Astrocyte (in vitro differentiated cells and primary cell): ENCODE measurements around the gene RALA. TPM values are rescaled to one million over a fixed set of nuclear protein-coding genes. Genes with fewer than 3 reads are reported as not detected.

Source experiments
- DNase-seq: peaks from one replicate; pipeline ENCODE4 v3.0.0-alpha.2; 2010; ENCODE audit warnings: low read depth
- FAIRE-seq: peaks from 2 replicates; lab custom pipeline; 2011; peaks lifted over from hg19 to GRCh38; lab: Jason Lieb, UNC
- H2AFZ ChIP-seq: 2 replicates; pipeline ENCODE4 v1.6.0; 2012; ENCODE audit warnings: low read depth, low read length, inconsistent platforms
- H3K27ac ChIP-seq: 2 replicates; pipeline ENCODE4 v1.5.1; 2011; ENCODE audit warnings: low read depth, low read length, inconsistent platforms
- H3K27me3 ChIP-seq: 2 replicates; pipeline ENCODE4 v1.6.0; 2011; ENCODE audit warnings: low read length, inconsistent platforms; ENCODE audit not compliant: insufficient read depth
- H3K36me3 ChIP-seq: 2 replicates; pipeline ENCODE4 v1.5.1; 2011; ENCODE audit warnings: low read length, inconsistent platforms; ENCODE audit not compliant: insufficient read depth
- H3K4me1 ChIP-seq: 2 replicates; pipeline ENCODE4 v1.5.1; 2011; ENCODE audit warnings: low read length, inconsistent platforms; ENCODE audit not compliant: insufficient read depth
- H3K4me2 ChIP-seq: 2 replicates; pipeline ENCODE4 v1.6.0; 2012; ENCODE audit warnings: low read length, inconsistent platforms
- H3K4me3 ChIP-seq: 2 replicates; pipeline ENCODE4 v1.5.1; 2011; ENCODE audit warnings: low read depth, mild to moderate bottlenecking, low read length, inconsistent platforms; ENCODE audit not compliant: insufficient read depth
- H3K79me2 ChIP-seq: 2 replicates; pipeline ENCODE4 v1.6.0; 2012; ENCODE audit warnings: mild to moderate bottlenecking, low read length, inconsistent platforms; ENCODE audit not compliant: insufficient read depth
- H3K9ac ChIP-seq: 2 replicates; pipeline ENCODE4 v1.6.0; 2012; ENCODE audit warnings: mild to moderate bottlenecking, low read length, inconsistent platforms
- H3K9me3 ChIP-seq: 2 replicates; pipeline ENCODE4 v1.5.1; 2012; ENCODE audit warnings: low read depth, mild to moderate bottlenecking, low read length, inconsistent platforms; ENCODE audit not compliant: insufficient read depth
- H4K20me1 ChIP-seq: 2 replicates; pipeline ENCODE4 v1.6.0; 2012; ENCODE audit warnings: low read length, inconsistent platforms; ENCODE audit not compliant: insufficient read depth
- H3K27ac Mint-ChIP-seq: one replicate; pipeline ENCODE4 v1.8.0; 2021; ENCODE audit warnings: mild to moderate bottlenecking, mixed read lengths; ENCODE audit not compliant: unreplicated experiment
- H3K27me3 Mint-ChIP-seq: one replicate; pipeline ENCODE4 v1.8.0; 2021; ENCODE audit warnings: low read depth, mixed read lengths; ENCODE audit not compliant: unreplicated experiment
- H3K36me3 Mint-ChIP-seq: one replicate; pipeline ENCODE4 v1.8.0; 2021; ENCODE audit warnings: low read depth, mixed read lengths; ENCODE audit not compliant: unreplicated experiment
- H3K4me1 Mint-ChIP-seq: one replicate; pipeline ENCODE4 v1.8.0; 2021; ENCODE audit warnings: low read depth, mixed read lengths; ENCODE audit not compliant: unreplicated experiment
- H3K4me3 Mint-ChIP-seq: one replicate; pipeline ENCODE4 v1.8.0; 2021; ENCODE audit warnings: mild to moderate bottlenecking, moderate library complexity, mixed read lengths; ENCODE audit not compliant: unreplicated experiment
- H3K9me3 Mint-ChIP-seq: one replicate; pipeline ENCODE4 v1.8.0; 2021; ENCODE audit warnings: mild to moderate bottlenecking, mixed read lengths; ENCODE audit not compliant: unreplicated experiment
- CTCF ChIP-seq: IDR thresholded peaks from 2 replicates; pipeline ENCODE4 v1.5.1; 2011; ENCODE audit warnings: low read depth, mild to moderate bottlenecking, inconsistent platforms, low read length, moderate library complexity; ENCODE audit not compliant: insufficient read depth
- EZH2 ChIP-seq: IDR thresholded peaks from 2 replicates; pipeline ENCODE4 v1.6.1; 2012; ENCODE audit warnings: mild to moderate bottlenecking, low read length, inconsistent platforms; ENCODE audit not compliant: insufficient read depth
- total RNA-seq: library from RNA; stranded (reverse); gene quantifications from 2 replicates; pipeline ENCODE4 v1.2.1, GENCODE V29; 2021

RALA gene
- total RNA-seq, 1 donor from 2014 or later: 70.2 TPM

- Histone ChIP-seq H3K4me2 (no peak overlapping the region), H3K27ac (no peak overlapping the region), H3K4me1 (peaks cover 18% of the 10 kb centered on the region), H3K27me3 (no peaks in the 10 kb centered on the region), H3K9me3 (no peaks in the 10 kb centered on the region), H3K36me3 (no peaks in the 10 kb centered on the region), H3K9ac (no peak overlapping the region), H2AFZ (no peak overlapping the region), H3K79me2 (peaks cover 81% of the 10 kb centered on the region), H3K4me3 (no peak overlapping the region), H4K20me1 (peaks cover 79% of the 10 kb centered on the region)
- Mint-ChIP-seq H3K36me3 (peaks cover 5% of the 10 kb centered on the region), H3K27ac (peak overlapping the region; percentile 30), H3K4me1 (peaks cover 42% of the 10 kb centered on the region), H3K4me3 (peak overlapping the region; percentile 69), H3K9me3 (peaks cover 2% of the 10 kb centered on the region), H3K27me3 (no peaks in the 10 kb centered on the region)
- DNase-seq (no peak), FAIRE-seq (no peak)
- TF ChIP-seq EZH2 (no peak), CTCF (no peak)
Measured at GRCh38 chr7:39681887-39682441, 58.6 kb downstream of the RALA start.

DNA sequence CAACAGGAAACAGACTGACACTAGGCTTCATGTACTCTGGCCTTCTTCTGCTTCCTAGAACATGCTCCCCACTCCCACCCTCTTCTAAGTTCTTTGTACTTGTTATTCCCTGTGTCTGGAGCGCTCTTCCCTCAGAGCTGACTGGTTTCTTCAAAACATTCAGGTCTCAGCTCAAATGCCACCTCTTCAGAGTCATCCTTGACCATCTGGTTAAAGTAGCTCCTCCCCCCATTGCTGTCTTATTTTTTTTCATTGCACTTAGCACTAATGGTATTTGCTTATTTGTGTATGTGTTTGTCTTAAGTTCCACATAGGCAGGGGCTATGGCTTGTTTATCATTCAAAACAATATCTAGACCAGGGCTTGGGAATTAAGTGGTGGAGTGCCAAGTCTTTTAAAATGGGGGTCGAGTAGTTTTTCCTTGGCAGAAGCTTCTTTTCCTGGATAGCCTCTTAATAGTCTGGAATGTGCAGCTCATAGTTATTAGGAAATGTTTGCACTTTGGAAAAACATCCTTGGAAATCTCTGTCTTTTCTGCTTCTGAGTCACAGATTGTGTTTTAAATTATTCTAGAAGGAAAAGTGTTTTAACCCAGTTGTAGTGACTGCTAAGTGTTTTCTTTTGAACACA is 60.0 kb downstream of the RALA start:
- H2AFZ ChIP-seq: no peak overlapping the region
- H3K4me2 ChIP-seq: peak overlapping the region; percentile 61
- no peaks in the 10 kb centered on the region for H3K9me3 ChIP-seq
- H3K4me3 ChIP-seq: no peak overlapping the region
- peak overlapping the region; percentile 94 for H3K27ac Mint-ChIP-seq
- peaks cover 42% of the 10 kb centered on the region for H3K4me1 Mint-ChIP-seq
- FAIRE-seq (peak; percentile 93), DNase-seq (peak; percentile 65)
- peaks cover 18% of the 10 kb centered on the region for H3K4me1 ChIP-seq
- peak overlapping the region; percentile 76 for H3K4me3 Mint-ChIP-seq
- no peaks in the 10 kb centered on the region for H3K9me3 Mint-ChIP-seq
- peak overlapping the region; percentile 37 for H3K27ac ChIP-seq
- peaks cover 9% of the 10 kb centered on the region for H3K36me3 Mint-ChIP-seq
- H3K27me3 ChIP-seq: no peaks in the 10 kb centered on the region
- no peaks in the 10 kb centered on the region for H3K27me3 Mint-ChIP-seq
- no peaks in the 10 kb centered on the region for H3K36me3 ChIP-seq
- peaks cover 83% of the 10 kb centered on the region for H3K79me2 ChIP-seq
- H3K9ac ChIP-seq: no peak overlapping the region
- H4K20me1 ChIP-seq: peaks cover 73% of the 10 kb centered on the region
- TF ChIP-seq EZH2 (no peak), CTCF (no peak)

- no peak overlapping the region for H3K9ac ChIP-seq
- H3K9me3 ChIP-seq: no peaks in the 10 kb centered on the region
- H3K4me3 Mint-ChIP-seq: no peak overlapping the region
- H3K4me1 ChIP-seq: peaks cover 15% of the 10 kb centered on the region
- peaks cover 5% of the 10 kb centered on the region for H3K36me3 ChIP-seq
- TF ChIP-seq CTCF: no peak
- TF ChIP-seq EZH2: no peak
- no peak overlapping the region for H3K27ac Mint-ChIP-seq
- H2AFZ ChIP-seq: no peak overlapping the region
- peak; percentile 66 for DNase-seq
- H4K20me1 ChIP-seq: peaks cover 54% of the 10 kb centered on the region
- no peak for FAIRE-seq
- peaks cover 56% of the 10 kb centered on the region for H3K79me2 ChIP-seq
- peaks cover 15% of the 10 kb centered on the region for H3K36me3 Mint-ChIP-seq
- no peaks in the 10 kb centered on the region for H3K27me3 Mint-ChIP-seq
- H3K27ac ChIP-seq: peak overlapping the region; percentile 11
- peaks cover 41% of the 10 kb centered on the region for H3K4me1 Mint-ChIP-seq
- no peak overlapping the region for H3K4me2 ChIP-seq
- H3K4me3 ChIP-seq: no peak overlapping the region
- no peaks in the 10 kb centered on the region for H3K9me3 Mint-ChIP-seq
- H3K27me3 ChIP-seq: no peaks in the 10 kb centered on the region
Measured at GRCh38 chr7:39686261-39686924, 63.0 kb downstream of the RALA start.
